GM12878 (cell line): Measurements from ENCODE around the gene TMEM223. TPM values are rescaled to one million over a fixed set of nuclear protein-coding genes. Genes with fewer than 3 reads are reported as not detected.

Source experiments
- ATAC-seq: fragments of 200-7000 bp; cut with Tn5 transposase; 3 replicates; pipeline ENCODE4 v1.9.1; 2020; ENCODE audit warnings: mild to moderate bottlenecking, moderate library complexity
- BruUV-seq: library from RNA; stranded (reverse); fragments of 400-500 nt; replicated peaks from 2 replicates; lab custom pipeline; 2021; lab: Mats Ljungman, UMichigan
- CTCF ChIA-PET: fragments of 300-600 bp; sonication (Branson Sonifier 250); formaldehyde crosslinking; extraction: SDS; loops from one replicate; lab custom pipeline; 2021; ENCODE audit warnings: inconsistent platforms; lab: Yijun Ruan, JAX
- POLR2A ChIA-PET: fragments of 350-600 bp; formaldehyde crosslinking; extraction: SDS; loops from one replicate; lab custom pipeline; 2021; ENCODE audit warnings: inconsistent platforms; lab: Charles Lee
- RAD21 ChIA-PET: fragments of 300-600 bp; sonication (Branson Sonifier 250); formaldehyde crosslinking; loops from one replicate; lab custom pipeline; 2023; ENCODE audit warnings: antibody characterized with exemption; ENCODE audit not compliant: unreplicated experiment; lab: Charles Lee
- SMC1A ChIA-PET: fragments of 300-600 bp; sonication (Branson Sonifier 250); formaldehyde crosslinking; loops from one replicate; lab custom pipeline; 2023; ENCODE audit not compliant: unreplicated experiment, uncharacterized antibody; lab: Charles Lee
- DNase-seq: peaks from one replicate; pipeline ENCODE4 v3.0.0-alpha.2; 2011; ENCODE audit warnings: low read depth, low spot score
- FAIRE-seq: peaks from 3 replicates; lab custom pipeline; 2011; peaks lifted over from hg19 to GRCh38; lab: Jason Lieb, UNC
- H2AFZ ChIP-seq: 2 replicates; pipeline ENCODE4 v1.6.0; 2011; ENCODE audit warnings: low read depth, low read length, control low read depth; ENCODE audit not compliant: control insufficient read depth
- H3K27ac ChIP-seq: 2 replicates; pipeline ENCODE4 v1.5.1; 2011; ENCODE audit warnings: control low read depth; ENCODE audit not compliant: control insufficient read depth, insufficient read depth
- H3K27me3 ChIP-seq, 2 experiments: replicated peaks in 1 of 2; 2 replicates each; pipeline versions ENCODE4 v1.6.0 to v1.6.1; 2011; ENCODE audit warnings: low read length in 1 of 2; ENCODE audit not compliant: control insufficient read depth in 2 of 2, insufficient read depth in 2 of 2
- H3K36me3 ChIP-seq, 2 experiments: 2 replicates each; pipeline ENCODE4 v1.5.1; 2011; ENCODE audit warnings: low read length in 1 of 2; ENCODE audit not compliant: control insufficient read depth in 2 of 2, insufficient read depth in 2 of 2
- H3K4me1 ChIP-seq: 2 replicates; pipeline ENCODE4 v1.6.1; 2011; ENCODE audit warnings: mild to moderate bottlenecking, low read length, moderate library complexity, mixed read lengths; ENCODE audit not compliant: control insufficient read depth, insufficient read depth
- H3K4me2 ChIP-seq: 2 replicates; pipeline ENCODE4 v1.6.0; 2011; ENCODE audit warnings: control low read depth; ENCODE audit not compliant: control insufficient read depth, insufficient read depth
- H3K4me3 ChIP-seq: fragments of 200-600 bp; sonication (generic); 2 replicates; pipeline ENCODE4 v1.5.1; 2016
- H3K79me2 ChIP-seq: 2 replicates; pipeline ENCODE4 v1.6.0; 2011; ENCODE audit warnings: low read length; ENCODE audit not compliant: control insufficient read depth, insufficient read depth
- H3K9ac ChIP-seq: 2 replicates; pipeline ENCODE4 v1.8.0; 2011; ENCODE audit warnings: low read length, control low read depth, mixed read lengths; ENCODE audit not compliant: control insufficient read depth, insufficient read depth
- H3K9me3 ChIP-seq: replicated peaks from 3 replicates; pipeline ENCODE4 v1.5.1; 2011; ENCODE audit warnings: mild to moderate bottlenecking, low read length; ENCODE audit not compliant: control insufficient read depth, insufficient read depth
- H4K20me1 ChIP-seq: 2 replicates; pipeline ENCODE4 v1.6.0; 2011; ENCODE audit not compliant: control insufficient read depth, insufficient read depth
- ATF2 ChIP-seq: IDR thresholded peaks from 2 replicates; pipeline ENCODE4 v1.6.1; 2012; ENCODE audit warnings: low read length, inconsistent platforms
- HDGF ChIP-seq: fragments of 450-650 bp; IDR thresholded peaks from 2 replicates; pipeline ENCODE4 v1.6.1; 2016; ENCODE audit warnings: antibody characterized with exemption
- IKZF1 ChIP-seq: fragments of 450-650 bp; conservative IDR thresholded peaks from 2 replicates; pipeline ENCODE4 v1.6.1; 2017; ENCODE audit warnings: antibody characterized with exemption, mild to moderate bottlenecking
- NBN ChIP-seq: fragments of 450-650 bp; IDR thresholded peaks from 2 replicates; pipeline ENCODE4 v1.6.1; 2016
- NFXL1 ChIP-seq: fragments of 450-650 bp; IDR thresholded peaks from 2 replicates; pipeline ENCODE4 v1.6.1; 2017; ENCODE audit warnings: antibody characterized with exemption, mild to moderate bottlenecking, borderline replicate concordance
- PAX5 ChIP-seq: IDR thresholded peaks from 2 replicates; pipeline ENCODE4 v1.6.1; 2011; ENCODE audit warnings: low read depth, low read length, borderline replicate concordance
- PAX8 ChIP-seq: fragments of 450-650 bp; IDR thresholded peaks from 2 replicates; pipeline ENCODE4 v1.6.1; 2017; ENCODE audit warnings: mild to moderate bottlenecking, moderate library complexity
- POU2F2 ChIP-seq: IDR thresholded peaks from 3 replicates; pipeline ENCODE4 v1.6.1; 2011; ENCODE audit warnings: low read depth, mild to moderate bottlenecking, low read length, borderline replicate concordance
- RBBP5 ChIP-seq: fragments of 200-600 bp; sonication (generic); conservative IDR thresholded peaks from 2 replicates; pipeline ENCODE4 v1.6.1; 2016
- RELB ChIP-seq: fragments of 450-650 bp; IDR thresholded peaks from 2 replicates; pipeline ENCODE4 v1.6.1; 2017; ENCODE audit warnings: low read depth, mild to moderate bottlenecking, moderate library complexity
- SMARCA5 ChIP-seq: fragments of 450-650 bp; IDR thresholded peaks from 2 replicates; pipeline ENCODE4 v1.6.1; 2017; ENCODE audit warnings: mild to moderate bottlenecking
- ZNF622 ChIP-seq: fragments of 450-650 bp; IDR thresholded peaks from 2 replicates; pipeline ENCODE4 v1.6.1; 2017; ENCODE audit warnings: mild to moderate bottlenecking, inconsistent platforms
- WGBS: methylation state at CpG from one replicate; pipeline ENCODE4 v1.1.6; 2016; ENCODE audit warnings: low lambda C conversion rate; ENCODE audit not compliant: insufficient replicate concordance, insufficient coverage; ENCODE audit errors: missing lambda C conversion rate; 5-methylcytosine and 5-hydroxymethylcytosine counted together
- in situ Hi-C: fragments of 300-500 bp; cut with MboI; formaldehyde crosslinking; loops from 9 replicates; pipeline ENCODE4 v1.14.3; 2018; ENCODE audit warnings: mixed read lengths
- intact Hi-C: fragments of 100-400 bp; cut with micrococcal nuclease; formaldehyde crosslinking; loops from one replicate; pipeline ENCODE4 v1.14.2; 2022; ENCODE audit not compliant: unreplicated experiment
- polyA plus RNA-seq, 11 experiments: library from polyadenylated mRNA; depleted of rRNA in 4 of 11; unstranded in 6 of 11; stranded (reverse) in 5 of 11; fragments of >200 nt; fragmentation: Nextera tagmentation in 4 of 11; fragmentation: Illumina TruSeq in 1 of 11; extraction: Ambion mirVana in 4 of 11; extraction: Trizol in 1 of 11; gene quantifications; 1 replicate in 1 of 11; 2 replicates in 10 of 11; pipeline versions ENCODE4 v1.2.1 to v1.2.3, GENCODE V29; 2011 to 2016; ENCODE audit warnings: inconsistent platforms in 2 of 11, missing spikeins in 2 of 11, low read depth in 1 of 11
- total RNA-seq, 4 experiments: library from RNA; depleted of rRNA in 3 of 4; stranded (reverse); fragments of >200 nt in 3 of 4; fragmentation: Illumina TruSeq in 1 of 4; extraction: Trizol in 1 of 4; gene quantifications; 2 replicates each; pipeline versions ENCODE4 v1.2.1 to v1.2.3, GENCODE V29; 2013 to 2021

TMEM223 gene
- total and polyA plus RNA-seq, 10 of the 15 experiments (the other 5 are each of a cell fraction or from before 2014, with no cell fraction given) = 5.3 to 33.2 (median 14.0) TPM

- no peak overlapping the region for H3K27ac ChIP-seq
- DNase-seq (no peak), FAIRE-seq (no peak), ATAC-seq (no peak)
- ChIA-PET SMC1A (no interaction called here), RAD21 (no interaction called here)
- no peak overlapping the region for H3K4me3 ChIP-seq
- no peaks in the 10 kb centered on the region for H3K27me3 ChIP-seq
- H3K9ac ChIP-seq = no peak overlapping the region
- H3K9me3 ChIP-seq = no peaks in the 10 kb centered on the region
- peaks cover 5% of the 10 kb centered on the region; the same call in 1 of the 2 replicates for H3K4me1 ChIP-seq
- no peaks in the 10 kb centered on the region for H4K20me1 ChIP-seq
- TF ChIP-seq ATF2 (no peak), RBBP5 (no peak), PAX8 (no peak), POU2F2 (no peak), PAX5 (no peak), IKZF1 (no peak), NBN (no peak), ZNF622 (no peak), NFXL1 (no peak), SMARCA5 (no peak), HDGF (no peak), RELB (no peak)
- TF ChIP-seq, all 136 proteins: peak for 0
- BruUV-seq = no TSS peak
- peaks cover 28 to 37% of the 10 kb centered on the region in 2 experiments for H3K36me3 ChIP-seq
- ChIA-PET POLR2A (interaction anchor here (0.7 to 2.3 kb wide), 3 partner anchors 10 to 35 kb away, joined by 3 to 9 read pairs (median 4); partner anchors contain the start of genes NXF1 and STX5), CTCF (interaction anchor here (1.5 kb wide), 1 partner anchor 10 kb away, joined by 5 read pairs; no protein-coding TSS in a partner anchor)
- intact Hi-C loops (no loop called here), in situ Hi-C loops (no loop called here)
- H3K79me2 ChIP-seq = peaks cover 5% of the 10 kb centered on the region
- 97% methylated on average over 7 of the region's 7 CpGs for WGBS
- no peak overlapping the region for H2AFZ ChIP-seq
- no peak overlapping the region for H3K4me2 ChIP-seq
Observed at GRCh38 chr11:62796281-62796680, 4.5 kb upstream of the TMEM223 start.
